T-cell (primary cell): ENCODE data around the gene RAB31. TPM values are rescaled to one million over a fixed set of nuclear protein-coding genes. Genes with fewer than 3 reads are reported as not detected.

Experiments
- ATAC-seq, 4 experiments: fragments of 200-7000 bp in 3 of 4; fragments of 150-1000 bp in 1 of 4; cut with Tn5 transposase; replicated peaks in 1 of 4; 1 replicate in 3 of 4; 2 replicates in 1 of 4; pipeline ENCODE4 v1.10.0; 2021; ENCODE audit warnings: moderate library complexity in 3 of 4, mild to moderate bottlenecking in 2 of 4, moderate number of reproducible peaks in 1 of 4
- CTCF ChIA-PET, 2 donors: fragments of 300-600 bp; sonication (Branson Sonifier 250); formaldehyde crosslinking; loops; one replicate each; lab custom pipeline; 2022; ENCODE audit warnings: antibody characterized with exemption in 2 of 2; lab: Charles Lee
- POLR2A ChIA-PET, 2 donors: fragments of 300-600 bp; sonication (Branson Sonifier 250); formaldehyde crosslinking; loops; one replicate each; lab custom pipeline; 2022; ENCODE audit warnings: antibody characterized with exemption in 2 of 2; lab: Charles Lee
- DNase-seq, 35 experiments: peaks; one replicate each; pipeline versions ENCODE4 v3.0.0 to v3.0.0-alpha.2; 2013 to 2023
- H3K27ac ChIP-seq: one replicate; pipeline ENCODE4 v1.5.1; 2013; ENCODE audit warnings: low read length
- H3K27me3 ChIP-seq, 2 experiments: replicated peaks in 1 of 2; 1 replicate in 1 of 2; 2 replicates in 1 of 2; pipeline versions ENCODE4 v1.6.1 to v1.7.0; 2013; ENCODE audit warnings: low read length in 1 of 2, mixed read lengths in 1 of 2; ENCODE audit not compliant: control insufficient read depth in 2 of 2, insufficient read depth in 2 of 2; ENCODE audit errors: extremely low read depth in 1 of 2
- H3K36me3 ChIP-seq, 2 donors: 1 replicate in 1 of 2; 2 replicates in 1 of 2; pipeline versions ENCODE4 v1.6.1 to v1.7.0; 2013; ENCODE audit warnings: low read length in 1 of 2; ENCODE audit not compliant: control insufficient read depth in 2 of 2, insufficient read depth in 1 of 2; ENCODE audit errors: extremely low read depth in 1 of 2
- H3K4me1 ChIP-seq, 2 experiments: 1 replicate in 1 of 2; 2 replicates in 1 of 2; pipeline versions ENCODE4 v1.6.1 to v1.7.0; 2013; ENCODE audit warnings: low read length in 2 of 2, mixed read lengths in 1 of 2; ENCODE audit not compliant: insufficient read depth in 2 of 2, control insufficient read depth in 1 of 2; ENCODE audit errors: extremely low read depth in 1 of 2
- H3K4me3 ChIP-seq, 2 donors: 1 replicate in 1 of 2; 2 replicates in 1 of 2; pipeline versions ENCODE4 v1.5.1 to v1.7.0; 2013; ENCODE audit warnings: mild to moderate bottlenecking in 2 of 2, low read length in 1 of 2, moderate library complexity in 1 of 2; ENCODE audit not compliant: control insufficient read depth in 1 of 2; ENCODE audit errors: extremely low read depth in 1 of 2
- H3K9me3 ChIP-seq: 2 replicates; pipeline ENCODE4 v1.7.0; 2013
- H3K27ac Mint-ChIP-seq, 2 donors: one replicate each; pipeline ENCODE4 v1.8.0; 2020 to 2021; ENCODE audit warnings: mild to moderate bottlenecking in 2 of 2, mixed read lengths in 2 of 2
- H3K27me3 Mint-ChIP-seq, 2 donors: one replicate each; pipeline ENCODE4 v1.8.0; 2021 to 2022; ENCODE audit warnings: mixed read lengths in 2 of 2
- H3K36me3 Mint-ChIP-seq: one replicate; pipeline ENCODE4 v1.8.0; 2021; ENCODE audit warnings: mixed read lengths
- H3K4me1 Mint-ChIP-seq, 3 donors: one replicate each; pipeline ENCODE4 v1.8.0; 2020 to 2022; ENCODE audit warnings: mixed read lengths in 3 of 3, mild to moderate bottlenecking in 1 of 3
- H3K4me3 Mint-ChIP-seq, 3 donors: one replicate each; pipeline ENCODE4 v1.8.0; 2020 to 2022; ENCODE audit warnings: mild to moderate bottlenecking in 3 of 3, mixed read lengths in 3 of 3, moderate library complexity in 3 of 3
- H3K9me3 Mint-ChIP-seq, 3 donors: one replicate each; pipeline ENCODE4 v1.8.0; 2020 to 2022; ENCODE audit warnings: mixed read lengths in 3 of 3
- WGBS: methylation state at CpG from one replicate; pipeline ENCODE4 v1.1.5; 2013; ENCODE audit warnings: missing lambda C conversion rate; ENCODE audit not compliant: insufficient coverage; 5-methylcytosine and 5-hydroxymethylcytosine counted together
- total RNA-seq, 35 experiments: library from RNA in 6 of 35; stranded (reverse) in 6 of 35; fragments of 120-200 nt in 1 of 35; gene quantifications; one replicate each; pipeline versions ENCODE4 v1.2.1 to v1.2.4 and lab custom pipeline; 2013 to 2026

RAB31 gene
- total RNA-seq, 5 donors from 2014 or later (not counting 1 experiment from before 2014, with no cell fraction given), result 0.60 to 2.0 (median 1.5) TPM

DNA sequence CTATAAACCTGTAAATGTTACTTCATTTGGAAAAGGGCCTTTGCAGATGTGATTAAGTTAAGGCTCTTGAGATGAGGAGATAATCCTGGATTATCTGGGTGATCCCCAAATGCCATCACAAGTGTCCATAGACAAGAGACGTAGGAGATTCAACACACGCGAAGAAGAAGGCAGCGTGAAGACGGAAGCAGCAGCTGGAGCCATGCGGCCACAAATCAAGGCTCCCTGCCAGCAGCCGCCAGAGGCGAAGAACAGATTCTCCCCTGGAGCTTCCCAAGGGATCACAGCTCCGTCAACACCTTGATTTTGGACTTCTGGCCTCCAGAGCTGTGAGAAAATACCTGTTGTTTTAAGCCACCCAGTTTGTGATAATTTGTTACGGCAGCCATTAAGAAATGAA lies 194.7 kb downstream of the RAB31 start:
- ATAC-seq (no peak), DNase-seq (no peak)
- Mint-ChIP-seq H3K27me3 (peaks cover 14 to 17% of the 10 kb centered on the region in 2 donors), H3K27ac (no peak overlapping the region), H3K36me3 (no peaks in the 10 kb centered on the region), H3K9me3 (no peaks in the 10 kb centered on the region), H3K4me1 (no peaks in the 10 kb centered on the region), H3K4me3 (no peak overlapping the region)
- Histone ChIP-seq H3K4me3 (no peak overlapping the region), H3K9me3 (no peaks in the 10 kb centered on the region), H3K27me3 (peaks cover 0 to 4% of the 10 kb centered on the region in 2 experiments), H3K36me3 (no peaks in the 10 kb centered on the region), H3K27ac (no peak overlapping the region), H3K4me1 (no peaks in the 10 kb centered on the region)
- ChIA-PET POLR2A (no interaction called here), CTCF (no interaction called here)
- 93% methylated on average over 8 of the region's 10 CpGs for WGBS

- Mint-ChIP-seq H3K36me3 (no peaks in the 10 kb centered on the region), H3K27ac (no peak overlapping the region), H3K9me3 (no peaks in the 10 kb centered on the region), H3K27me3 (peaks cover 14 to 22% of the 10 kb centered on the region in 2 donors), H3K4me1 (no peaks in the 10 kb centered on the region), H3K4me3 (no peak overlapping the region)
- Histone ChIP-seq H3K27me3 (peaks cover 0 to 4% of the 10 kb centered on the region in 2 experiments), H3K9me3 (no peaks in the 10 kb centered on the region), H3K27ac (no peak overlapping the region), H3K36me3 (no peaks in the 10 kb centered on the region), H3K4me1 (no peaks in the 10 kb centered on the region), H3K4me3 (no peak overlapping the region)
- no peak for ATAC-seq
- DNase-seq, result no peak
- 89% methylated on average over 3 of the region's 5 CpGs for WGBS
- POLR2A ChIA-PET, result no interaction called here
- CTCF ChIA-PET, result interaction anchor here in 1 of 2 donors (0.6 kb wide), 1 partner anchor 15 kb away, joined by 3 read pairs; no protein-coding TSS in a partner anchor
These were observed 197.4 kb downstream of the RAB31 start for GRCh38 chr18:9905401-9905922.

DNA sequence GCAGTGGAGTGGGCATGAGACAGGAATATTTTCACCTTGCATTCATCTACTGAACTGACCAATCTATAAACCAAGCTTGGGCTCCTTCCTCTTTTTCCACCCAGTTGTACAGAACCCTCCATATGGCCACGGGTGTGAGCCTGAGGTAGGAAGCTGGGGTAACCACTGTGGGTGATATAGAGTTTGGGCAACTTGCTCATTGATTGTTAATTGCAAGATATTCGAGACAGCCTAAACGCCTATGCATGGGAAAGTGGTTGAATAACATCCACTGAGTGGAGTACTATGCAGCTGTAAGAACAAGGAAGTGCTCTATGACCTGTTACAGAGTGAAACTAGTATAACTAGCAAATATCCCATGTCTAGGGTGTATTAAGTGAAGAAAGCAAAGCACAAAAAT lies 198.4 kb downstream of the RAB31 start:
- peaks cover 14 to 22% of the 10 kb centered on the region in 2 donors for H3K27me3 Mint-ChIP-seq
- 40% methylated on average over 1 of the region's 3 CpGs for WGBS
- no peaks in the 10 kb centered on the region for H3K4me1 Mint-ChIP-seq
- ChIA-PET POLR2A (no interaction called here), CTCF (no interaction called here)
- no peaks in the 10 kb centered on the region for H3K36me3 Mint-ChIP-seq
- no peak overlapping the region for H3K4me3 Mint-ChIP-seq
- peaks cover 0 to 4% of the 10 kb centered on the region in 2 experiments for H3K27me3 ChIP-seq
- no peaks in the 10 kb centered on the region for H3K9me3 Mint-ChIP-seq
- no peaks in the 10 kb centered on the region for H3K4me1 ChIP-seq
- H3K27ac Mint-ChIP-seq, result no peak overlapping the region
- DNase-seq (no peak), ATAC-seq (no peak)
- no peaks in the 10 kb centered on the region for H3K9me3 ChIP-seq
- H3K27ac ChIP-seq, result no peak overlapping the region
- H3K4me3 ChIP-seq, result no peak overlapping the region
- no peaks in the 10 kb centered on the region for H3K36me3 ChIP-seq

- ATAC-seq, result no peak
- Histone ChIP-seq H3K4me3 (no peak overlapping the region), H3K36me3 (no peaks in the 10 kb centered on the region), H3K9me3 (no peaks in the 10 kb centered on the region), H3K27ac (no peak overlapping the region), H3K27me3 (peaks cover 0 to 4% of the 10 kb centered on the region in 2 experiments), H3K4me1 (peaks cover 0 to under 1% of the 10 kb centered on the region in 2 experiments)
- ChIA-PET CTCF (no interaction called here), POLR2A (no interaction called here)
- Mint-ChIP-seq H3K4me3 (no peak overlapping the region), H3K27me3 (peaks cover 14 to 22% of the 10 kb centered on the region in 2 donors), H3K9me3 (no peaks in the 10 kb centered on the region), H3K4me1 (peaks cover 2% of the 10 kb centered on the region in 3 donors), H3K27ac (no peak overlapping the region), H3K36me3 (no peaks in the 10 kb centered on the region)
- no CpG with 5 or more reads among the region's 4 CpGs for WGBS
- DNase-seq, result no peak
These were observed 199.8 kb downstream of the RAB31 start for GRCh38 chr18:9907867-9908266.

DNA sequence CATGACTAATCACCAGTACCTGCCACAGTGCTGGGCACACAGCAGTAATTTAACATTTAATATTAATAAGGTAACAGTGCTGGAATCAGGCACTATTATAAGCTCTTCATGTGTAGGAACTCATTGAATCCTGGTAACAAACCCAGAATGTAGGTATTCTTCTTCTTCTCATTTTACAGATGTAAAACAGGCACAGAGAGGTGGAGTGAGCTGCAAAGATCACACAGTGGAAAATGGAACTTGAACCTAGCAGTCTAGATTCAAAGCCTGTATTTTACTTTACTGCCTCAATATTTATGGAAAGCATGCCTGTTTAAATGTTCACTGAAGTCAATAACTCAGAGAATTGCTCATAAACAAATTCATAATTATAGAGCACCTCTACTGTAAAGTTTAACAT lies 202.0 kb downstream of the RAB31 start:
- CTCF ChIA-PET, result no interaction called here
- Mint-ChIP-seq H3K27ac (no peak overlapping the region), H3K36me3 (no peaks in the 10 kb centered on the region), H3K27me3 (peaks cover 11 to 13% of the 10 kb centered on the region in 2 donors), H3K9me3 (no peaks in the 10 kb centered on the region), H3K4me3 (no peak overlapping the region), H3K4me1 (peaks cover 8 to 11% (median 9%) of the 10 kb centered on the region in 3 donors)
- ATAC-seq (no peak), DNase-seq (no peak)
- Histone ChIP-seq H3K9me3 (no peaks in the 10 kb centered on the region), H3K27me3 (peaks cover 0 to 1% of the 10 kb centered on the region in 2 experiments), H3K27ac (no peak overlapping the region), H3K4me1 (peaks cover 0 to 6% of the 10 kb centered on the region in 2 experiments), H3K36me3 (no peaks in the 10 kb centered on the region), H3K4me3 (no peak overlapping the region)
- POLR2A ChIA-PET, result no interaction called here

GRCh38 chr18:9910661-9911060 lies 202.6 kb downstream of the RAB31 start:
- H3K27ac ChIP-seq, result no peak overlapping the region
- Mint-ChIP-seq H3K4me3 (no peak overlapping the region), H3K27ac (no peak overlapping the region), H3K9me3 (no peaks in the 10 kb centered on the region), H3K36me3 (no peaks in the 10 kb centered on the region), H3K4me1 (peaks cover 14 to 17% (median 15%) of the 10 kb centered on the region in 3 donors), H3K27me3 (peaks cover 9 to 13% of the 10 kb centered on the region in 2 donors)
- H3K4me3 ChIP-seq, result no peak overlapping the region
- H3K27me3 ChIP-seq, result no peaks in the 10 kb centered on the region
- WGBS, result no CpG with 5 or more reads among the region's 2 CpGs
- ChIA-PET CTCF (no interaction called here), POLR2A (no interaction called here)
- ATAC-seq (no peak), DNase-seq (no peak)
- no peaks in the 10 kb centered on the region for H3K36me3 ChIP-seq
- peaks cover 2 to 6% of the 10 kb centered on the region in 2 experiments for H3K4me1 ChIP-seq
- no peaks in the 10 kb centered on the region for H3K9me3 ChIP-seq
